Stimulated activated naive CD4-positive, alpha-beta T cell (primary cell): ENCODE results near the gene DYNLT2.

Source experiments
- DNase-seq, 6 experiments: peaks; one replicate each; lab custom pipeline; 2025; lab: John Stamatoyannopoulos, UW

Gene DYNLT2

GRCh38 chr6:169738204-169738975 is 13.0 kb downstream of the DYNLT2 start:
- no peak for DNase-seq

DNA sequence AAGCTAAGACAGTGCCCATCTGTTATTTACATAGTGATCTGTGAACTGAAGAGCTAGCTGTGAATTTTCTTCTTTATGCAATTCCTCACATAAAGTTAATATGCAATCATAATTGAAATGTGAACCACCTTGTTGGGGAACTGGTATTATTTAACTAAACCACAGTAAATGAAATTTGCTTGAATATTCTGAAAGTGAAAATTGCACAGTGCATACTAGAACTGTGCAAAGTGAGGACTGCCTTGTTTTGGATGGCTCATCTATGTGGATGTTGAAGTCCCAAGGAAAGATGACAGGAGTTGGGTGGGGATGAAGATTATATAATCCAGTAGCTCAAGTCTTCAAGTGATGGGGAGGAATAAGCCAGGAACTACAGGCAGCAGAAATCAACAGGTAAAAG is 21.4 kb downstream of the DYNLT2 start:
- no peak for DNase-seq

- no peak for DNase-seq
Measured at GRCh38 chr6:169726963-169727362, 24.4 kb downstream of the DYNLT2 start.

GRCh38 chr6:169726049-169726400 is 25.3 kb downstream of the DYNLT2 start:
- DNase-seq: no peak

GRCh38 chr6:169725125-169726048 is 26.0 kb downstream of the DYNLT2 start:
- peak in 3 of 6 experiments; percentile 3 to 34 (median 11) for DNase-seq

GRCh38 chr6:169724494-169725124 is 26.8 kb downstream of the DYNLT2 start, which contains the start of gene PHF10:
Gene PHF10, minus strand, starts transcription at chr6:169724500. Its CDS starts 569 bp downstream, at chr6:169723931.
- DNase-seq: peak; percentile 53 to 82 (median 69)

- DNase-seq: peak in 4 of 6 experiments; percentile 25 to 69 (median 48)
Measured at GRCh38 chr6:169723991-169724493, 27.3 kb downstream of the DYNLT2 start.

DNA sequence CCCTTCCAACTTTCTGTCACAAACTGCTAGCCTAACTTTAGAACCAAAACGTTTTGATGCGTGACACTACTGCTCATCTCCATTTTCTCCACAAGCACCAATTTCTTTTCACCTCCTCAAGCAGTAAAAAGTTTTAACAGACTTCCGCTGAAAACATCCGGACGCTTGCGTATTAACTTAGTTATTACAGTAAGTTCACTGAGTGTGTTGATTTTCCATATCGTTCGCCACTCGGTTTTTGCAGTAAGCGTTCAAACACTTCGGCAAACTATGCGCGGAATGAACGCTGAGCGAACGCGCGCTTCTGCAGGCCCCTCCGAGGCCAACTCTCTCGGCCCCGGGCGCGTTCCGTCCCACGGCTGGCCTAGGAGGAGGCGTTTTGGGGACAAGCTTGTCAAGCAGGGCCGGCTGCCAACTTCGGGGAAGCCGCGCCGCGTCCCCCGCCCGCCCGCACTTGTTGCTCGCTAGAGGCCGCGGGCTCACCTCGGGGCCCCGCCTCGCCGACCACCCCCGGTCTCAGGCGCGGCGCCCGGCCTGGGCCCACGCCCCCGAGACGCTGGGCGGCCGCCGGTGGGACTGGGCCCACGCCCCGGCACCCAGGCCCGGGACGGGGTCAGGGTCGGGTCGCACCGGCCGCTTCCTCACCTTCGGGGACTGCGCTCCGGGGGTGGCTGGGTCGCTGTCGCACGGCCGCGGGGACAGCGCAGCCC is 28.0 kb downstream of the DYNLT2 start:
- peak; percentile 56 to 84 (median 72) for DNase-seq

- peak in 4 of 6 experiments; percentile 21 to 58 (median 30) for DNase-seq
Measured at GRCh38 chr6:169722362-169723199, 28.8 kb downstream of the DYNLT2 start.

GRCh38 chr6:169720207-169720855 is 31.0 kb downstream of the DYNLT2 start:
- no peak for DNase-seq

GRCh38 chr6:169719117-169719516 is 32.3 kb downstream of the DYNLT2 start:
- no peak for DNase-seq

DNA sequence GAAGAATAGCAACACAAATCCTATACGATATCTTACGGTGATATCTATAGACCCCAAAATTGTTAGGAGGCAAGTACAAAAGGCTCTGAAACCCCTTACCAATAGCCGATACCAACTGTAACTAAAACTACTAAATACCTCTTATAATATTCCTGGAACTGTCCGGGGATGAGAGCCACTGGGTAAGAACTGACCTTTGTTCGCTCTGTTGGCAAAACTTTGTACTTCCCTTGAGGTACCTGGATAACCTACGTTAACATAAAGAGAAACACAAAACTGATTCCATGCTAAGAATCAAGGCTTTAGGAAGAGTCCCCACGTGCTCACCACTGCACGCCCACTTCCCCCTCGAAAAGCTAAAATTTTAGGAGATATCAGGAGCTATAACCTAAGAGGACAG is 36.8 kb downstream of the DYNLT2 start:
- no peak for DNase-seq

- no peak for DNase-seq
Measured at GRCh38 chr6:169714178-169714577, 37.2 kb downstream of the DYNLT2 start.

DNA sequence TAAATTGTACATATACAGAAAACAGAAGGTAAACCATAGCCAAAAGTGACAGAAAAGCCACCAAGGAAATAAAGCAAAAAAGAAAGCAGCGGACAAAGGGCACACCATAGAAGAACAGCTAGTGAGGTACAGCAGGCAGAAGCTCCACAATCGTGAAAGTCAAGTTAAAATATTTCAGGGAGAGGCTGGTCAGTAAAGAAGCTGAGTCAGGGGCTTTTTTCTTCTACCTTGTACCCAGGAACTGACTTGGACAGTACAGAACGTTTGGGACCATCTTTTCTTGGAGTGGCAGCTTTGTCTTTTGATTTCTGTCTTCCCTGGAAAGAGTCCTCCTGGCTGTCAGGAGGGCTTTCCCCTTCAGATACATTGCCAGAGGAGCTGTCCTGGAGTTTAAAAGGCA is 41.4 kb downstream of the DYNLT2 start:
- DNase-seq: no peak

DNA sequence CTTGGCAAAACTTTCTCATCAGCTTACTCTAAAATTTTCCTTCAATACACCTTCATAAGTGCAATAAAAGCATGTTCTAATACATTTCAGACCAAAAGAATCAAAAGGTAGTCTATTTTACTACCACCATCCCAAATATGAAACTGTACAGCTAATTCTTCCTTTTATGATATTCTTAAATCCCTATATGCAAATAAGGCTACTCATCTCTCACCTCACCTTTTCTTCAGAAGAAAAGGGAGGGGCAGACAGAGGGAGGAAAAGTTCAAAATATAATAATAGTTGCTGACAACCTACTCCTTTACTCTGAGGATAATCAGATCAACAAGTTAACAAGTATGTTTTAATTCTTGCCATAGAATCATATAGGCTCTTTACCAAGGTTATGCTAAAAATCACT is 42.1 kb downstream of the DYNLT2 start:
- no peak for DNase-seq

DNA sequence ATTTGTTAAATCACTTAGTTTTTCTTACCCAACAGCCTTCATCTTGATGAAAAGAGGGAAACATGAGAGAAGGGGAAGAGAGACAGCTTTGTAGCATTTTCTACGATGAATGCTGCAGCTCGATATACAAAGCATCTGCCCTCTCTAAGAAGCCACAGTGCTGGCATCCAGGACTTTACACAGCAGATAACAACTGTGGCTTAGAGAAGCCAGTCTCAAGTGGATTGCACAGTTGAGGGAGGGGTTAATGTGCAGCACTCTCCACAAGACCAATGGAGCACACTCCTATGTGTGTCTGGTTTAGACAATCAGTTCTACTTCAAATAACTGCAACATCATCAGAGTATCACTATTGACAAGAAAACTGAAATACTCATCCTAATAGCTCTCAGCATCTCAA is 43.6 kb downstream of the DYNLT2 start:
- DNase-seq: no peak

DNA sequence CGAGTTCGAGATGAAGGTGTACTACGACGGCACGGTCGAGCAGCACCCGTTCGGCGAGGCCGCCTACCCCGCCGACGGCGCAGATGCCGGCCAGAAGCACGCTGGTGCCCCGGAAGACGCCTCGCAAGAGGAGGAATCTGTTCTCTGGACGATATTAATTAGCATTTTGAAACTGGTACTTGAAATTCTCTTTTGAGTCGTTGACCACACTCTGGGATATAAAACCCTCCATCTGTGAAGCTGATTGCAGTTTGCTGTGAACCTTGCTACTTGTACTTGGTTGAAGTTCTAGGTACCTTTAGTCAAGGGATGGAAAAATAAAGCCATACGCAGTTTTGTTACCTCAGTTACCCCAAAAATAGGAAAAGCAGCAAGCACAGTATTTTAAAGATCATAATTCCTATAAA is 48.5 kb downstream of the DYNLT2 start:
- peak in 1 of 6 experiments; percentile 52 for DNase-seq

DNA sequence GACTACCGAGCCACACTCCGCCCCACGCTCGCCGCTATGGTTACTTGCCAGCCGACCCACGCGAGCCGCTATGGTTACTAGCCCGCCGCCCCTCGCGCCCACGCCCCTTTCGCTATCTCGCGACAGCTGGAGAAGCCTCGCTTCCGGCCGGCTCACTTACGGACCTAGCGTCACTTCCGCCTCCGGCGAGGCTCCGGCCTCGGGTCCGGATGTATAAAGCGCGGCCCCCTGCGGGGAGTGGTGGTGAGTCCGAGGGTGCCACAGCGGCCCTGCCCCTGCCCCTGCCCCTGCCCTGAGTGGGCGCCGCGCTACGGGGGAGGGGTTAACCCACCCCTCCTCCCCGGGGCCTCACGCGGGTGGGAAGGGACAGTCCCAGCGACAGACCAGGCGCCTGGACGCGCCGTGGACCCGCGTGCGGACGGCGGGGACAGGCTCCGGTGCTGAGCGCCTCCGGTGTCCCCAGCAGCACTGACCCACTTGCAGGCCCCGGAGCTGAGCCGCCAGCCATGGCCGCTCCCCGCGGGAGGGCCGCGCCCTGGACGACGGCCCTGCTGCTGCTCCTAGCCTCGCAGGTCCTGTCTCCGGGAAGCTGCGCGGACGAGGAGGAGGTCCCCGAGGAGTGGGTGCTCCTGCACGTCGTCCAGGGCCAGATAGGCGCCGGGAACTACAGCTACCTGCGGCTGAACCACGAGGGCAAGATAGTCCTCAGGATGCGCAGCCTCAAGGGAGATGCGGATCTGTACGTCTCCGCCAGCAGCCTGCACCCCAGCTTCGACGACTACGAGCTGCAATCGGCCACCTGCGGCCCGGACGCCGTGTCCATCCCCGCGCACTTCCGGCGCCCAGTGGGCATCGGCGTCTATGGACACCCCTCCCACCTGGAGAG is 49.2 kb downstream of the DYNLT2 start, which contains the start of the genes C6orf120 and WDR27:
TSS of gene C6orf120 (plus strand) at position 173 of the 886 bp plus-strand sequence. CDS start at position 507, 334 bp downstream.
TSS of gene WDR27 (minus strand) at position 76 of the 886 bp plus-strand sequence. CDS start 13,024 bp downstream, outside the sequence.
- DNase-seq: peak; percentile 88 to 95 (median 92)
